A549 (cell line): Measurements from ENCODE around the gene MAPKAPK3.

Experiments used
- CHD2 ChIP-seq: fragments of 150-350 bp; IDR thresholded peaks from 2 replicates; pipeline ENCODE4 v1.6.1; 2014; ENCODE audit warnings: low read length; ENCODE audit not compliant: partially characterized antibody
- EP300 ChIP-seq, 2 experiments: fragments of >200 bp; sonication (Bioruptor Twin); formaldehyde crosslinking; IDR thresholded peaks; 2 replicates in 1 of 2; 3 replicates in 1 of 2; pipeline ENCODE4 v1.6.1; 2016 to 2017
- HMGXB4 ChIP-seq: fragments of 250-450 bp; sonication (Bioruptor Pico); IDR thresholded peaks from 2 replicates; pipeline ENCODE4 v1.5.0; 2021; ENCODE audit warnings: mild to moderate bottlenecking, moderate library complexity, borderline replicate concordance
- HOXA7 ChIP-seq: fragments of 250-450 bp; sonication (Bioruptor Pico); IDR thresholded peaks from 2 replicates; pipeline ENCODE4 v1.5.0; 2020; ENCODE audit warnings: mild to moderate bottlenecking, moderate library complexity
- NR3C1 ChIP-seq: fragments of >200 bp; sonication (Bioruptor Twin); formaldehyde crosslinking; IDR thresholded peaks from 3 replicates; pipeline ENCODE4 v1.6.1; 2017
- PHF8 ChIP-seq: fragments of 200-600 bp; sonication (generic); IDR thresholded peaks from 2 replicates; pipeline ENCODE4 v1.6.1; 2016; ENCODE audit warnings: low read depth, mild to moderate bottlenecking, antibody characterized with exemption, moderate library complexity, borderline replicate concordance
- POLR2A ChIP-seq: IDR thresholded peaks from 2 replicates; pipeline ENCODE4 v1.6.1; 2012; ENCODE audit warnings: mild to moderate bottlenecking, low read length
- RAD21 ChIP-seq, 2 experiments: fragments of >200 bp in 1 of 2; sonication (Bioruptor Twin) in 1 of 2; formaldehyde crosslinking in 1 of 2; IDR thresholded peaks in 1 of 2; conservative IDR thresholded peaks in 1 of 2; 2 replicates in 1 of 2; 3 replicates in 1 of 2; pipeline ENCODE4 v1.6.1; 2012 to 2018; ENCODE audit warnings: inconsistent platforms in 1 of 2
- RARB ChIP-seq: fragments of 250-450 bp; sonication (Bioruptor Pico); IDR thresholded peaks from 2 replicates; pipeline ENCODE4 v1.8.0; 2021; ENCODE audit warnings: mild to moderate bottlenecking, moderate library complexity
- RFX5 ChIP-seq: fragments of 450-650 bp; IDR thresholded peaks from 2 replicates; pipeline ENCODE4 v1.7.1; 2014; ENCODE audit warnings: antibody characterized with exemption, mild to moderate bottlenecking, moderate library complexity
- SMC3 ChIP-seq: fragments of >200 bp; sonication (Bioruptor Twin); formaldehyde crosslinking; IDR thresholded peaks from 3 replicates; pipeline ENCODE4 v1.6.1; 2018; ENCODE audit warnings: inconsistent platforms
- TF ChIP-seq, protein P1 (sequence below): fragments of >200 bp; sonication (Bioruptor Twin); formaldehyde crosslinking; IDR thresholded peaks from 3 replicates; pipeline ENCODE4 v1.5.1; 2016
- TF ChIP-seq, protein P2 (sequence below): fragments of 200-600 bp; sonication (generic); IDR thresholded peaks from 2 replicates; pipeline ENCODE4 v1.6.1; 2016; ENCODE audit warnings: antibody characterized with exemption, mild to moderate bottlenecking, moderate library complexity

DNA sequence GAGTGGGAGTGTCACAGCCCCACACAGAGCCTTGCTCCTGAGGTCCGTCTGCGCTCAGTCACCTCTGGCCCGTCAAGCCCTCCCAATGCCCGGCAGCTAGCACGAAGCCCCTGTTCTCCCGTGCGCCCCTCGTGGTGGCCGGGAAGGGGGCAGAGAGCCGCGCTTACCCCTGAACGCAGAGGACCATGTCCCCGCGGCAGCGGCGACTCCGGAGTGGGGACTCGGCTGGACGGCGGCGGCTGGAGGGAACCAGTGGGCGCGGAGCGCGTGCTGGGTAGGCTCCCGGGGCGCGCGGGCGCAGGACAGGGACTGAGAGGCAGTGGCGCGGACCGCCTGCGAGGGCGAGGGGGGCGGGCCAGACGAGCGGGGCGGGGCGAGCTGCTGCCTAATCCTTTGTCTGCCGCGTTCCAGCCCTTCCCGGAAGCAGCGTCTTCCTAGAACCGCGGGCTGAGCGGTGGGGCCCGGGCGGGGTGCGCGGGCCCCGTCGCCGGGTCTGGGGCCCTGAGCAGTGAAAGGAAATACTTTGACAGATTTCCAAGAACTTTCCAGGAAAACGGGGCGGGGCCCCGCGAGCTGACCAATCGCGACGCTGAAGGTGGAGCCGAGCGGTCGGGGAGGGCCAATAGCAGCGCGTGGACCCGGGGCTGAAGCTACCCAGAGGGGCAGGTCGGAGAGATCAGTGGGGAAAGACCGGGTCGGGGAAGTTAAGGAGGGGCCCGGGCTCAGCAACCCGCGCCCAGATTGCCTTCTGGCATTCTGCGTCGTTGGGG, 5.3 kb upstream of the MAPKAPK3 start, which contains the start of gene CISH:
- TF ChIP-seq, protein P1, sequence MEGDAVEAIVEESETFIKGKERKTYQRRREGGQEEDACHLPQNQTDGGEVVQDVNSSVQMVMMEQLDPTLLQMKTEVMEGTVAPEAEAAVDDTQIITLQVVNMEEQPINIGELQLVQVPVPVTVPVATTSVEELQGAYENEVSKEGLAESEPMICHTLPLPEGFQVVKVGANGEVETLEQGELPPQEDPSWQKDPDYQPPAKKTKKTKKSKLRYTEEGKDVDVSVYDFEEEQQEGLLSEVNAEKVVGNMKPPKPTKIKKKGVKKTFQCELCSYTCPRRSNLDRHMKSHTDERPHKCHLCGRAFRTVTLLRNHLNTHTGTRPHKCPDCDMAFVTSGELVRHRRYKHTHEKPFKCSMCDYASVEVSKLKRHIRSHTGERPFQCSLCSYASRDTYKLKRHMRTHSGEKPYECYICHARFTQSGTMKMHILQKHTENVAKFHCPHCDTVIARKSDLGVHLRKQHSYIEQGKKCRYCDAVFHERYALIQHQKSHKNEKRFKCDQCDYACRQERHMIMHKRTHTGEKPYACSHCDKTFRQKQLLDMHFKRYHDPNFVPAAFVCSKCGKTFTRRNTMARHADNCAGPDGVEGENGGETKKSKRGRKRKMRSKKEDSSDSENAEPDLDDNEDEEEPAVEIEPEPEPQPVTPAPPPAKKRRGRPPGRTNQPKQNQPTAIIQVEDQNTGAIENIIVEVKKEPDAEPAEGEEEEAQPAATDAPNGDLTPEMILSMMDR: peak; percentile 15; the same call in 1 of the 3 replicates
- TF ChIP-seq EP300 (IDR thresholded peaks at IDR 0.05) (no peak), PHF8 (peak; percentile 19; the same call in 1 of the 2 replicates), CHD2 (no peak), NR3C1 (no peak), RFX5 (no peak), HOXA7 (CRISPR knock-in tag) (no peak), POLR2A (peak; percentile 43; the same call in 1 of the 2 replicates), RARB (CRISPR knock-in tag) (no peak), HMGXB4 (CRISPR knock-in tag) (no peak), SMC3 (no peak; the same call in 2 of the 3 replicates), RAD21 (conservative IDR thresholded peaks at IDR 0.05 in 1 of 2, IDR thresholded peaks at IDR 0.05 in 1 of 2) (no peak)
- TF ChIP-seq, protein P2, sequence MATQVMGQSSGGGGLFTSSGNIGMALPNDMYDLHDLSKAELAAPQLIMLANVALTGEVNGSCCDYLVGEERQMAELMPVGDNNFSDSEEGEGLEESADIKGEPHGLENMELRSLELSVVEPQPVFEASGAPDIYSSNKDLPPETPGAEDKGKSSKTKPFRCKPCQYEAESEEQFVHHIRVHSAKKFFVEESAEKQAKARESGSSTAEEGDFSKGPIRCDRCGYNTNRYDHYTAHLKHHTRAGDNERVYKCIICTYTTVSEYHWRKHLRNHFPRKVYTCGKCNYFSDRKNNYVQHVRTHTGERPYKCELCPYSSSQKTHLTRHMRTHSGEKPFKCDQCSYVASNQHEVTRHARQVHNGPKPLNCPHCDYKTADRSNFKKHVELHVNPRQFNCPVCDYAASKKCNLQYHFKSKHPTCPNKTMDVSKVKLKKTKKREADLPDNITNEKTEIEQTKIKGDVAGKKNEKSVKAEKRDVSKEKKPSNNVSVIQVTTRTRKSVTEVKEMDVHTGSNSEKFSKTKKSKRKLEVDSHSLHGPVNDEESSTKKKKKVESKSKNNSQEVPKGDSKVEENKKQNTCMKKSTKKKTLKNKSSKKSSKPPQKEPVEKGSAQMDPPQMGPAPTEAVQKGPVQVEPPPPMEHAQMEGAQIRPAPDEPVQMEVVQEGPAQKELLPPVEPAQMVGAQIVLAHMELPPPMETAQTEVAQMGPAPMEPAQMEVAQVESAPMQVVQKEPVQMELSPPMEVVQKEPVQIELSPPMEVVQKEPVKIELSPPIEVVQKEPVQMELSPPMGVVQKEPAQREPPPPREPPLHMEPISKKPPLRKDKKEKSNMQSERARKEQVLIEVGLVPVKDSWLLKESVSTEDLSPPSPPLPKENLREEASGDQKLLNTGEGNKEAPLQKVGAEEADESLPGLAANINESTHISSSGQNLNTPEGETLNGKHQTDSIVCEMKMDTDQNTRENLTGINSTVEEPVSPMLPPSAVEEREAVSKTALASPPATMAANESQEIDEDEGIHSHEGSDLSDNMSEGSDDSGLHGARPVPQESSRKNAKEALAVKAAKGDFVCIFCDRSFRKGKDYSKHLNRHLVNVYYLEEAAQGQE: no peak
